Measurements from ENCODE around the gene STRIP2.
"Not testable (repeated sequence)": the region's sequence is repeated elsewhere in the genome, so short reads cannot be mapped to it uniquely, and the experiment has no call there.

STRIP2 gene

GRCh38 chr7:129466796-129467195 is 32.6 kb downstream of the STRIP2 start:
- no peak for DNase-seq (ENCODE audit: low read depth)
- no peak for TF ChIP-seq CTCF (conservative IDR thresholded peaks at IDR 0.05; ENCODE audit: low read length)
- no peak overlapping the region for H3K4me3 ChIP-seq (ENCODE audit: low read length)

- DNase-seq (ENCODE audit: low read depth): peak; percentile 73
- no peak overlapping the region for H3K4me3 ChIP-seq (ENCODE audit: low read length)
- TF ChIP-seq CTCF (conservative IDR thresholded peaks at IDR 0.05; ENCODE audit: low read length): no peak
Observed at GRCh38 chr7:129468087-129468486, 33.9 kb downstream of the STRIP2 start.

- no peak overlapping the region for H3K4me3 ChIP-seq (ENCODE audit: low read length)
- no peak for TF ChIP-seq CTCF (conservative IDR thresholded peaks at IDR 0.05; ENCODE audit: low read length)
- DNase-seq (ENCODE audit: low read depth): no peak
Observed at GRCh38 chr7:129468547-129468946, 34.3 kb downstream of the STRIP2 start.

- DNase-seq (ENCODE audit: low read depth): no peak
- H3K4me3 ChIP-seq (ENCODE audit: low read length): no peak overlapping the region
- no peak for TF ChIP-seq CTCF (conservative IDR thresholded peaks at IDR 0.05; ENCODE audit: low read length)
Observed at GRCh38 chr7:129469930-129470329, 35.7 kb downstream of the STRIP2 start.

- TF ChIP-seq CTCF (conservative IDR thresholded peaks at IDR 0.05; ENCODE audit: low read length): no peak
- H3K4me3 ChIP-seq (ENCODE audit: low read length): no peak overlapping the region
- no peak for DNase-seq (ENCODE audit: low read depth)
Observed at GRCh38 chr7:129470411-129470810, 36.2 kb downstream of the STRIP2 start.

- TF ChIP-seq CTCF (conservative IDR thresholded peaks at IDR 0.05; ENCODE audit: low read length): no peak
- DNase-seq (ENCODE audit: low read depth): no peak
- no peak overlapping the region for H3K4me3 ChIP-seq (ENCODE audit: low read length)
Observed at GRCh38 chr7:129471402-129471827, 37.2 kb downstream of the STRIP2 start.

- DNase-seq (ENCODE audit: low read depth); H3K4me3 ChIP-seq (ENCODE audit: low read length): not testable (repeated sequence)
Observed at GRCh38 chr7:129475931-129476330, 41.7 kb downstream of the STRIP2 start.

GRCh38 chr7:129476398-129476797 is 42.2 kb downstream of the STRIP2 start:
- H3K4me3 ChIP-seq (ENCODE audit: low read length): not testable (repeated sequence)

More at GRCh38 chr7:129476398-129476797, 42.2 kb downstream of the STRIP2 start:
- not testable (repeated sequence) for DNase-seq (ENCODE audit: low read depth)

All from AG10803 (cell line).